ENCODE results near the gene ANO3. TPM values are rescaled to one million over a fixed set of nuclear protein-coding genes. Genes with fewer than 3 reads are reported as not detected.

ANO3 gene
- total and polyA plus RNA-seq, 2 of the 4 experiments (the other 2 are of a cell fraction), result 0.02 to 0.18 TPM

GRCh38 chr11:26583550-26583949 lies 251.6 kb downstream of the ANO3 start:
- ChIA-PET POLR2A (ENCODE audit: unreplicated experiment) (no interaction called here), CTCF (interaction anchor here (1.0 kb wide), 1 partner anchor 18 kb away, joined by 3 read pairs; no protein-coding TSS in a partner anchor)
- H3K23ac ChIP-seq (ENCODE audit: low read depth, low read length), result no peak overlapping the region
- no peak overlapping the region for H3K4ac ChIP-seq (ENCODE audit: low read depth, low read length)
- no peak overlapping the region for H4K8ac ChIP-seq (ENCODE audit: low read depth in 2 of 2, low read length in 2 of 2)
- H3K27me3 ChIP-seq (ENCODE audit: control insufficient read depth, insufficient read depth, low read length), result no peaks in the 10 kb centered on the region
- no peak overlapping the region for H2BK20ac ChIP-seq (ENCODE audit: low read depth, low read length)
- H3K79me1 ChIP-seq (ENCODE audit: low read depth in 1 of 2, low read length in 2 of 2), result no peaks in the 10 kb centered on the region
- H4K20me1 ChIP-seq (ENCODE audit: insufficient read depth, low read length), result no peaks in the 10 kb centered on the region
- H3K18ac ChIP-seq (ENCODE audit: low read depth, low read length), result no peak overlapping the region
- no TSS peak for BruUV-seq (replicated peaks)
- no peak overlapping the region for H2AK5ac ChIP-seq (ENCODE audit: low read depth, low read length)
- dilution Hi-C loops (cut with HindIII; ENCODE audit: low sequenced_read_pairs, unreplicated experiment), result no loop called here
- no peak overlapping the region for H2AFZ ChIP-seq (replicated peaks; ENCODE audit: low read length, poor library complexity)
- H2AK9ac ChIP-seq (replicated peaks; ENCODE audit: low read depth, low read length, poor library complexity), result no peak overlapping the region
- no peak overlapping the region for H2BK120ac ChIP-seq (ENCODE audit: low read depth, low read length)
- H2BK5ac ChIP-seq (ENCODE audit: low read depth, low read length, poor library complexity, severe bottlenecking), result no peak overlapping the region
- in situ Hi-C loops (cut with MboI; ENCODE audit: low sequenced_read_pairs), result no loop called here
- no peak overlapping the region for H3K56ac ChIP-seq (ENCODE audit: extremely low read depth, insufficient read depth, low read length)
- no peaks in the 10 kb centered on the region for H3K9me3 ChIP-seq (ENCODE audit: control insufficient read depth, insufficient read depth, low read length)
- H4K5ac ChIP-seq (ENCODE audit: low read depth, low read length), result no peak overlapping the region
- no peak overlapping the region for H3K4me2 ChIP-seq (ENCODE audit: low read depth, low read length)
- H3K27ac ChIP-seq (ENCODE audit: insufficient read depth, low read length), result no peak overlapping the region
- no peaks in the 10 kb centered on the region for H3K36me3 ChIP-seq (ENCODE audit: control insufficient read depth, insufficient read depth, low read length)
- intact Hi-C loops (cut with micrococcal nuclease), result no loop called here
- no peak overlapping the region for H3K9ac ChIP-seq (ENCODE audit: low read depth, low read length)
- H2BK15ac ChIP-seq (ENCODE audit: low read depth, low read length), result no peak overlapping the region
- H3K14ac ChIP-seq (replicated peaks; ENCODE audit: low read depth, low read length), result no peak overlapping the region
- no CpG with 5 or more reads among the region's 3 CpGs for WGBS, 2 experiments (ENCODE audit: extremely low coverage in 2 of 2, insufficient read length in 1 of 2)
- H3K4me1 ChIP-seq (ENCODE audit: control insufficient read depth, insufficient read depth, low read length), result no peaks in the 10 kb centered on the region
- no peak for TF ChIP-seq ELK1 (IDR thresholded peaks at IDR 0.05; ENCODE audit: borderline replicate concordance, low read depth, low read length)
- no peak for TF ChIP-seq USF2 (IDR thresholded peaks at IDR 0.05; ENCODE audit: low read depth, low read length)
- no peak for TF ChIP-seq MAZ (IDR thresholded peaks at IDR 0.05; ENCODE audit: borderline replicate concordance, low read depth, low read length)
- no peak for TF ChIP-seq FOS (IDR thresholded peaks at IDR 0.05; ENCODE audit: low read depth, low read length)
- 0 out of 2 replicates have a peak, but pooled peaks have one; percentile 12 for TF ChIP-seq CEBPB (IDR thresholded peaks at IDR 0.05; ENCODE audit: low read depth, low read length)
- TF ChIP-seq RFX5 (IDR thresholded peaks at IDR 0.05; ENCODE audit: low read depth, low read length), result no peak
- no peak for TF ChIP-seq RCOR1 (IDR thresholded peaks at IDR 0.05; ENCODE audit: insufficient replicate concordance, low read length)
- H4K91ac ChIP-seq (ENCODE audit: insufficient read depth, low read depth, low read length), result no peak overlapping the region
- no peak overlapping the region for H3K4me3 ChIP-seq (ENCODE audit: insufficient read depth, low read depth, low read length)
- ATAC-seq (ENCODE audit: low read depth), result no peak
- no peak for DNase-seq
- no peaks in the 10 kb centered on the region for H3K9me1 ChIP-seq (ENCODE audit: insufficient read depth, low read length)
